Mucosa of stomach (tissue), 1 donor: ENCODE data around the gene LSM10.

ENCODE experiments used
- H3K27me3 ChIP-seq: one replicate; pipeline ENCODE4 v1.7.0; 2013; ENCODE audit warnings: mild to moderate bottlenecking, low read length; ENCODE audit not compliant: control insufficient read depth, insufficient read depth
- H3K36me3 ChIP-seq: one replicate; pipeline ENCODE4 v1.7.0; 2013; ENCODE audit warnings: low read length; ENCODE audit not compliant: control insufficient read depth, insufficient read depth
- H3K4me1 ChIP-seq: one replicate; pipeline ENCODE4 v1.7.0; 2013; ENCODE audit warnings: mild to moderate bottlenecking, low read length; ENCODE audit not compliant: control insufficient read depth, insufficient read depth
- H3K4me3 ChIP-seq: one replicate; pipeline ENCODE4 v1.7.0; 2013; ENCODE audit warnings: low read length
- H3K9ac ChIP-seq: one replicate; pipeline ENCODE4 v1.7.0; 2013; ENCODE audit warnings: mild to moderate bottlenecking, low read length, moderate library complexity
- H3K9me3 ChIP-seq: one replicate; pipeline ENCODE4 v1.7.0; 2013; ENCODE audit warnings: mild to moderate bottlenecking, low read length, moderate library complexity; ENCODE audit not compliant: control insufficient read depth
- donor health status: Pancreatic carcinoma.

LSM10 gene

DNA sequence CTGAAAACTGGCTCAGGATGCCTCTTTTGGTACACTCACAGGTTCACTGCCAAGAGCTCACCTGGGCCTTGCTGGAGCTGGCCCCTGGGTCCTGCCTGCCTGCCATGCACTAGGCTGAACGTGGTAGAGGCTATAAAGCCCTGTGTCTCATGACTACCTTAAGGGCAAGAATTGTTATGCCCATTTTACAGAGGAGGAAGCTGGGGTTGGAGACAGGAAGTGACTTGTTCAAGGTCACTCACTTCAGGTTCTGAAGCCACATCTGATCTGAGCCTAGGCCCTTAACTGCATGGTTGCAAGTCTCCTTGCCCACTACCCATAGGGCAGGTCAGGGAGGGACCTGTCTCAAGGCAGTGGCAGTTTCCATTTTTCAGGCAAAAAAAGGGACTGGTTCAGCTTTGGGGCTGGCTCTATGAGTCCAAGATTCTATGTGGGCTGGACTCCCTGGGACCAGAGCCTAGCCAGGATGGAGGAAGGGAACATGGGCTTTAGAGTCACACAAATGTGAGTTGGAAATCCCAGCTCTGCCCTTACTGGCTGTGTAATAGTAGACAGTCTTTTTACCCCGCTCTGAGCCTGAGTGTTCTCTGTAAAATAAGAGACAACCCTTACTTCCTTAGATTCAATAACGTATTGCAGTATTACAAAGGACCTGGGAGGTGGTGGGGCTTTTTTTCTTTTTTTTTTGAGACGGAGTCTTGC lies 19.8 kb downstream of the LSM10 start:
- no peak overlapping the region for H3K9ac ChIP-seq
- H3K9me3 ChIP-seq: no peaks in the 10 kb centered on the region
- H3K4me3 ChIP-seq: no peak overlapping the region
- no peaks in the 10 kb centered on the region for H3K36me3 ChIP-seq
- no peaks in the 10 kb centered on the region for H3K27me3 ChIP-seq
- peaks cover 32% of the 10 kb centered on the region for H3K4me1 ChIP-seq

DNA sequence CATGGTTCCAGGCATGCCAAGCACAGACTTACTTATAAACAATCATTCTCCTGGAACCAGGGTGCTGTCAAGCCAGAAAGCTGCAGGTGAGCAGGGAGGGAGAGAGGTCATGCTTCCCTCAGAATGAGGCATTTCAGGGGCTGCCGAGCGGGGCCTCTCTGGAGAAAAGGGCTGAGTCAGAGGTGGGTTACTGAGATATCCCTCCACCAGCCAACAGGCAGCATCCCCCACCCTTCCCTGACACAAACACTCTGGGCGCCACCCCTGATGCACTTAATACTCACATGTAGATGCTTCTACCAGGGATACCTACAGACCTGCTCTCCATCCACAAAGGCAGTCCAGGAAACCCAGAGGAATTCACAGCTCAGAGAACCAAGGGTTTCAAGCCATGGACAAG lies 25.1 kb downstream of the LSM10 start:
- peaks cover 31% of the 10 kb centered on the region for H3K4me1 ChIP-seq
- peak overlapping the region; percentile 3 for H3K9ac ChIP-seq
- H3K4me3 ChIP-seq: no peak overlapping the region
- H3K36me3 ChIP-seq: no peaks in the 10 kb centered on the region
- H3K27me3 ChIP-seq: no peaks in the 10 kb centered on the region
- no peaks in the 10 kb centered on the region for H3K9me3 ChIP-seq

DNA sequence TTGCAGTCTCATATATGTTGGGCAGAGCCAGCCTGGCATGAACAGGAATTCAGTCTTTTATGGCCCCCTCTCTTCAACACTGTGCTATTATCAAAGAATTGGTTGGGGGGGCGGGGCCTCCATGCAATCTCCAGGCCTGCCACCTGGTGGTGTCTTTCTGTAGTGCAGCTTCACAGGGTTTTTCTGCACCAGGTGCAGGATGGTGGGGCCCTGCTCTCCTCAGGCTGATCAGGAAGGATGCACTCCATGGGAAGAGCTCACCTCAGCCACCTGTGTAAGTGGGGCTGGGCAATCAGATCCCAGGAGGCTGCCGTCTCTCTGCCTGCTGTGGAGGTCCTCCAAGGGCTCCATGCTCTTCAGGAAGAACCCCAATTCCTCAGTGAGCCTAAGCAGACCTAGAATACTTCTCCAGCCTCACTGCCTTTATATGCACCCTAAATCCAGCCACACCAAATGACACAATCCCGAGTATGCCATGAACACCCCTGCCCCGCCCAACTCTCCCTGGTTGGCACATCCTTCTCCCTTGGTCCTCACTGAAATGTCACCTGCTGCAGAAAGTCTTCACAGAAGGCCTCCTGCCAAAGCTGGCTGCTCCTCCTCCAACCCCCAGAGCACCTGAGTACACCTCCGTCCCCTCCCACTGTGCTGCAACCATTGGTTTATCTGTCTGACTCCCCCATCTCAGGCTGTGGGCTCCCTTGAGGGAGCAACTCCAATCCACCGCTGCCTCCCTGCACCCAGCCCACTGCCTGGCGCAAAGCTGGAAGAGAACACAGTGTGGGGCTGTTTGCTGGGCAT lies 28.4 kb downstream of the LSM10 start:
- H3K36me3 ChIP-seq: no peaks in the 10 kb centered on the region

GRCh38 chr1:36367798-36368197 lies 29.9 kb downstream of the LSM10 start:
- Histone ChIP-seq H3K9ac (no peak overlapping the region), H3K9me3 (no peaks in the 10 kb centered on the region), H3K36me3 (no peaks in the 10 kb centered on the region), H3K27me3 (no peaks in the 10 kb centered on the region), H3K4me3 (no peak overlapping the region), H3K4me1 (peaks cover 5% of the 10 kb centered on the region)

More for the DNA sequence above, 28.4 kb downstream of the LSM10 start:
- Histone ChIP-seq H3K9ac (no peak overlapping the region), H3K27me3 (no peaks in the 10 kb centered on the region), H3K9me3 (no peaks in the 10 kb centered on the region), H3K4me1 (peaks cover 19% of the 10 kb centered on the region), H3K4me3 (no peak overlapping the region)

GRCh38 chr1:36367066-36367465 lies 30.6 kb downstream of the LSM10 start:
- H3K4me1 ChIP-seq: no peaks in the 10 kb centered on the region
- H3K36me3 ChIP-seq: no peaks in the 10 kb centered on the region
- H3K27me3 ChIP-seq: no peaks in the 10 kb centered on the region
- H3K9ac ChIP-seq: no peak overlapping the region
- no peaks in the 10 kb centered on the region for H3K9me3 ChIP-seq
- no peak overlapping the region for H3K4me3 ChIP-seq

GRCh38 chr1:36366091-36366661 lies 31.5 kb downstream of the LSM10 start:
- H3K4me1 ChIP-seq: no peaks in the 10 kb centered on the region
- H3K36me3 ChIP-seq: no peaks in the 10 kb centered on the region
- no peak overlapping the region for H3K9ac ChIP-seq
- H3K27me3 ChIP-seq: no peaks in the 10 kb centered on the region
- H3K9me3 ChIP-seq: no peaks in the 10 kb centered on the region
- H3K4me3 ChIP-seq: no peak overlapping the region

GRCh38 chr1:36365381-36365780 lies 32.3 kb downstream of the LSM10 start:
- Histone ChIP-seq H3K36me3 (no peaks in the 10 kb centered on the region), H3K9ac (no peak overlapping the region), H3K27me3 (no peaks in the 10 kb centered on the region), H3K4me3 (no peak overlapping the region), H3K4me1 (no peaks in the 10 kb centered on the region), H3K9me3 (no peaks in the 10 kb centered on the region)

- Histone ChIP-seq H3K9me3 (no peaks in the 10 kb centered on the region), H3K4me1 (no peaks in the 10 kb centered on the region), H3K36me3 (no peaks in the 10 kb centered on the region), H3K27me3 (no peaks in the 10 kb centered on the region), H3K4me3 (no peak overlapping the region), H3K9ac (no peak overlapping the region)
Measured at GRCh38 chr1:36359911-36360550, 37.7 kb downstream of the LSM10 start.

GRCh38 chr1:36359383-36359782 lies 38.3 kb downstream of the LSM10 start:
- peaks cover 2% of the 10 kb centered on the region for H3K36me3 ChIP-seq
- no peak overlapping the region for H3K4me3 ChIP-seq
- no peak overlapping the region for H3K9ac ChIP-seq
- H3K27me3 ChIP-seq: no peaks in the 10 kb centered on the region
- H3K4me1 ChIP-seq: no peaks in the 10 kb centered on the region
- no peaks in the 10 kb centered on the region for H3K9me3 ChIP-seq

DNA sequence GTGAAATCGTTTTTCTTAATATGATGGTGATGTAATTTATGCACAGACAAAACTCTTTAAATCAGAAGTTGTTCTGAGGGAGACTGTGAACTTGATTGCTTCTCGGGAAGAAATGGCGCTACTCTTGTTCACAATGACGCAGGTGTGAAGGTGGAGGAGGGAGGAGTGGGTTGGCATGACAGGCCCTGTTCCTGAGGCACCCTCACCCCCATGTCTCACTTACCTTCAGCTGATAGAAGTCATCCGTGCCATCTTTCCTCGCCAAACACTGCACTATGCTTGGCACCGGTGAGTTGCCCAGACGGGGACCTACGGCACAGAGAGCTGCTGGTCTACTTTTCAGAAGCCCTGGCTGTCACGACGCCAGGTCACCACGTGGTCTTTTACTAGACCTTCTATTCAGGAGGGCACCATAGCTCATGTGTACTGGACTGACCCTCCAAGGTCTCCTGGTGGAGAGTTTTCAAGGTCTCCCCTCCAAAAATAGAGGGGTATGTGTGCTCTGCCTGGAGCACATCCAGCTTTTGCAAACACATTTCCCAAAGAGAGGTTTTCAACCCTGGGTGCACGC lies 39.1 kb downstream of the LSM10 start:
- Histone ChIP-seq H3K9ac (no peak overlapping the region), H3K4me1 (no peaks in the 10 kb centered on the region), H3K36me3 (peaks cover 7% of the 10 kb centered on the region), H3K9me3 (no peaks in the 10 kb centered on the region), H3K4me3 (no peak overlapping the region), H3K27me3 (no peaks in the 10 kb centered on the region)

GRCh38 chr1:36355811-36356210 lies 41.9 kb downstream of the LSM10 start:
- H3K9me3 ChIP-seq: no peaks in the 10 kb centered on the region
- no peak overlapping the region for H3K9ac ChIP-seq
- peaks cover 18% of the 10 kb centered on the region for H3K36me3 ChIP-seq
- H3K27me3 ChIP-seq: no peaks in the 10 kb centered on the region
- H3K4me1 ChIP-seq: peaks cover 5% of the 10 kb centered on the region
- H3K4me3 ChIP-seq: no peak overlapping the region
